MG63 (cell line): ENCODE measurements around the gene BMP2K. TPM values are rescaled to one million over a fixed set of nuclear protein-coding genes. Genes with fewer than 3 reads are reported as not detected.
"Not testable (repeated sequence)": the region's sequence is repeated elsewhere in the genome, so short reads cannot be mapped to it uniquely, and the experiment has no call there.

Experiments
- DNase-seq: peaks from one replicate; pipeline ENCODE4 v3.0.0-alpha.2; 2020
- H3K27me3 ChIP-seq: fragments of 250-450 bp; sonication (Bioruptor Pico); 2 replicates; pipeline ENCODE4 v1.5.1; 2020; ENCODE audit warnings: mild to moderate bottlenecking, moderate library complexity
- H3K36me3 ChIP-seq: fragments of 250-450 bp; sonication (Bioruptor Pico); 2 replicates; pipeline ENCODE4 v1.5.1; 2020; ENCODE audit warnings: mild to moderate bottlenecking, moderate library complexity
- H3K4me3 ChIP-seq: fragments of 250-450 bp; sonication (Bioruptor Pico); 2 replicates; pipeline ENCODE4 v1.5.1; 2020; ENCODE audit warnings: mild to moderate bottlenecking, moderate library complexity
- H3K9me3 ChIP-seq: fragments of 250-450 bp; sonication (Bioruptor Pico); 2 replicates; pipeline ENCODE4 v1.5.1; 2020; ENCODE audit warnings: mild to moderate bottlenecking, moderate library complexity
- total RNA-seq: library from RNA; depleted of rRNA; stranded (reverse); fragments of >200 nt; shearing (Covaris generic); gene quantifications from 2 replicates; pipeline ENCODE4 v1.2.3, GENCODE V29; 2014; ENCODE audit warnings: low replicate concordance

BMP2K gene
- total RNA-seq, 1 experiment from 2014 or later = 8.4 TPM

DNA sequence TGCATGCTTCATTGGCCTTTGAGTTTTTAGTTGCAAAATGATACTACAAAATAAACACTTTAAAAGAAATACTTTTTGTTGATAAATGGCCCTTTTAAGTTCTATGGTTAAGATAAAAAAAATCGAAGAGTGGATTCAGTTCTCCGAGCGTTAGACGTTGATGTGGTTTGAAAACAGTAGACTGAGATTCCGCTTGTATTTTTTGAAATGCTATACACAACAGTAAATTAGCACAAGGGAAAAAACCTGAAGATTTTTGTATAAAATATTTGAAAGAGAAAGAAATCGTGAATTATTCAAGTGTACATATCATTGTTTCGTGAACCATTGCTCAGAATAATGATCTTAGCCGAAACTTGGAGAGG, 1.4 kb downstream of the BMP2K start:
- Histone ChIP-seq H3K9me3 (no peaks in the 10 kb centered on the region), H3K27me3 (no peaks in the 10 kb centered on the region), H3K4me3 (peak overlapping the region; percentile 87), H3K36me3 (no peaks in the 10 kb centered on the region)
- no peak for DNase-seq

DNA sequence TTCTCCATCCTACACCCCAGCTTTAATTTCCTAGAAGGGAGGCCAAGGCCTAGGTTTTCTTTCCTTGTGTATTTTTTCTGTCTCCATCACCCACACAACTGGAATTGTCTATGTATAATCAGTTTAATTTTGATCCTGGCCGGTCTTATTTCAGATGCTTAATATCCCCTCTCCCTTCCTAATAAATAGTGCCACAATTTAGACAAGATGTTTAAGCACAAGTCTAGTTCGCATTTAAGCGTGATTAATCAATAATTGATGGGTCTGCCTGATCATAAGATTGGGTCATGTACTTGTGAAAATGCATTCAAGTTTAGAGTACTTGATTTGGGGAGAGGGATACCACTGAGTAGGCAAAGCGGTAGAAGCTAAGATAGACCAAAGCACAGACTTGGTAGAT, 2.4 kb downstream of the BMP2K start:
- Histone ChIP-seq H3K27me3 (no peaks in the 10 kb centered on the region), H3K4me3 (no peak overlapping the region), H3K9me3 (no peaks in the 10 kb centered on the region), H3K36me3 (no peaks in the 10 kb centered on the region)
- DNase-seq = no peak

DNA sequence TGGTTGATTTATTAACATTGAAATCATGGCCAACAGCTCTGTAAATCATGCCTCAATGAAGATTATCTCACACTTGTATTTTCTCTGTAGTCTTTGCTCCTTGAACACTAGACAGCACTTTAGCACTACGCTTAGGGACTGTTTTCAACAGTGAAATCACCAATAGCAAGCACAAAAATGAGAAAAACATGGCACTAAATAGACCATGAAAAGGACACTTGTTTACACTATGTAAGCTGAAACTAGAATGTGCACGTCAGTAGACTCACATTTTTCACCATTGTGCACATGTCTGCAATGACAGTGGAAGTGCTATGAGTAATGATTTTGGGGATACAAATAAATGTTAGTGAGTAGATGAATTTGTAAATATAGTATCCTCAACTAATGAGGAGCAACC, 3.1 kb downstream of the BMP2K start:
- H3K27me3 ChIP-seq = no peaks in the 10 kb centered on the region
- no peaks in the 10 kb centered on the region for H3K36me3 ChIP-seq
- DNase-seq = no peak
- H3K9me3 ChIP-seq = no peaks in the 10 kb centered on the region
- no peak overlapping the region for H3K4me3 ChIP-seq

DNA sequence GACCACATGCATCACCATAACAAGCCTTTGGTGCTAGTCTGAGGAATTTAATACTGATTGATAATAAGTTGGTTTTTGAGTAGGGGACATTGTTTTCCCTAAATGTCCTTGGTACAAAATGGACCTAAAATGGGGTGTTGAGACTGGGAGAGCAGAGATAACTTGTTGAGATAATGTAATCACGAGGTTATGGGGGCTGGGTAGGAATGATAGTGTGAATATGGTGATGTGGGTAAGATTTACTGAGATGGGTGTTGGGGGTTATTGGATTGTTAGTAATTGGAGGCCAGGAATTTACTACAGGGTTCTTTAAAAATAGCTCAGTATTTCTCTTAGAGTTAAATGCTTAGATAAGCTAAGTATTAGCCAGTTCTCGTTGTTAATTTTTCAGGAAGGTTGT, 3.9 kb downstream of the BMP2K start:
- no peaks in the 10 kb centered on the region for H3K27me3 ChIP-seq
- no peaks in the 10 kb centered on the region for H3K36me3 ChIP-seq
- H3K9me3 ChIP-seq = no peaks in the 10 kb centered on the region
- no peak for DNase-seq
- H3K4me3 ChIP-seq = no peak overlapping the region

DNA sequence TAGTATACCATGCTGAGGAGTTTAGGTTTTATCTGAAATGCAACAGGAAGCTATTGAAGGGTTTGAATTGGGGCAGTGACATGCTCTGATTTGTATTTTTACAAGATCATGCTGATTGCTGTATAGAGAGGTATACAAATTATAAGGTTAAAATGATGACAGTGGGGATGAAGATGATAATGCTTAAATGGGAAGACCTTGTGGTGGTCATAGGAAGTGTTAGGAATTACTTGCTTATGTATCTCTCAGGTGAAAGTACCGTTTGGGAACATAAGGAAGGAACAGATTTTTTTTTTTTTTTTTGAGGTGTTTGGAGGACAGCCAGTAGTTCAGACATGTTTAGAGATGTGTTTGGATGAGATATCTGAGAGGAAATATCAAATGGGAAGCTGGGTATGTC, 5.0 kb downstream of the BMP2K start:
- H3K27me3 ChIP-seq = no peaks in the 10 kb centered on the region
- no peak overlapping the region for H3K4me3 ChIP-seq

DNA sequence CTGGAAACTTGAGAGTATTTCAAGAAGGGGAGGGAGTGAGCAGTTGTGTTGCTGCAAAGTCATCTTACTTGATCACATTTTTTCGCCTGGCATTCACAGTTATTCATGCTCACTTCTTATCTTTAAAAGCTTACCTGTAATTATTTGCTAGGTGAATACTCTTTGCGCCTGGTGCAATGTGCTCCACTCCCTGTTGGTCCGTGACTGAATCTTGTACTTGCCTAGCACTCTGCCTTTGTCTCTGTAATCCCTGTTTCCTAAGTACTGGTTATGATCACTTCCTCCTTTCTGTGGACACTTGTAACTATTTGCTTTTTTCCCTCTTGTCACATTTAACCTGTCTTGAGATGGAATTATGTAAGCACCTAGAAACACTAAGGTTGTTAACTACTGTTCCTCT, 5.8 kb downstream of the BMP2K start:
- Histone ChIP-seq H3K36me3 (no peaks in the 10 kb centered on the region), H3K9me3 (no peaks in the 10 kb centered on the region), H3K27me3 (no peaks in the 10 kb centered on the region), H3K4me3 (no peak overlapping the region)
- DNase-seq = no peak

More for the DNA sequence above, 5.0 kb downstream of the BMP2K start:
- Histone ChIP-seq H3K36me3 (no peaks in the 10 kb centered on the region), H3K9me3 (no peaks in the 10 kb centered on the region)
- DNase-seq = no peak

DNA sequence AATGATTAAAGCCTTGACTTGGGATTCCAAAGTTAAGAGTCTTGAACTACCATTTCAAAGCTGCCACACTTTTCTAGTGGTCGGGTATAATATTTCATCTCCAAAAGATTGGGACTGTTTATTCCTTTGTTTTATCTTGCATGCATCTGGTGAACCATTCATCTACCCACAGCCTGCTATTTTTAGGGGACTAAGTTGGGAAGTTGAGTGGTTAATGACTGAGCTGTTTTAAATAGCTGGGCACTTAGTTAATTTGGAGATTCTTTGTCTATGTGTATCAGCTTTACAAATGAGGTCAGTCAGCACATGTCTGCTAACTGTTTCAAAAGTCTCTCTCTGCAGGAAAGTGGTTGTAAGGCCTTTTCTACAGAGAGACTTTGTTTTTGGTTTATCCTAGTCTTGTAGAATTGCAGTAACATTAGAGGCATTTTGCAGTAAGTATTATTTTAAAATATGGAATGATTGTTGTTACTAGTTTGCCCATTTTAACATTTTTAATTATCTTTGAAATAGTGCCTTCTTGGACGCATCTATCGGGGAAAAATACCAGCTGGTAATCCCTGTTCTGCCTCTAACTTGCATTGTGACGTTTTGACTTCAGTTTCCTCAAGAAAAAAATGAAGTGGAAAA, 8.2 kb downstream of the BMP2K start:
- no peaks in the 10 kb centered on the region for H3K9me3 ChIP-seq
- no peaks in the 10 kb centered on the region for H3K36me3 ChIP-seq
- no peak overlapping the region for H3K4me3 ChIP-seq
- H3K27me3 ChIP-seq = no peaks in the 10 kb centered on the region
- no peak for DNase-seq

DNA sequence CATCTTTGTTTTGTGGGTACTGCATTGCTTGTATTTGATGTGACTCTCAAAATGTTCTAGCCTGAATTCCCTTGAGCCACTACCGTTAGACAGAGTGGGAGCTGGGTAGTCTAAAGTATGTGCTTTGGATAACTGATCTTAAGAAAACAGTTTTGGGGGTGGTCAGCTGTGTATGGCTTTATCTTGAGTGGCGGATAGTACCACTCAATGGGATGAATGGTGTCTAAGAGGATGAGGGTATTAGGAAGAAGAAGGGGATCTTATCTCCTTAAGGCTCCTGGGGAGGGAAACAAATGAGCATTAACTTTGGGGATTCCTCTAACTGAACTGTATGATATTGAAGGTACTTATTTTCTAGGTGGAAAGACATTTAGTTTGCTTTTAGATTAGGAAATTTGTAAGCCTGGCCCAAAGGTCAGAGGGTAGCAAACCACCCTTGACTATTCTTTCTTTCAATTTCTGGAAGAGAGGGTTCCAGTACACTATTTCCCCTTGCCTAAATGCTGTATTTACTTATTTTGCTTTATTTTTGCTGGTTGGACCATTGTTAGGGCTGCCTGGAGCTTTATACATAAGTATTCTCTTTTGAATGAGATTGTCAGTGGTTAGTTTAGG, 11.3 kb downstream of the BMP2K start:
- Histone ChIP-seq H3K9me3 (no peaks in the 10 kb centered on the region), H3K4me3 (no peak overlapping the region), H3K36me3 (no peaks in the 10 kb centered on the region), H3K27me3 (no peaks in the 10 kb centered on the region)
- no peak for DNase-seq

DNA sequence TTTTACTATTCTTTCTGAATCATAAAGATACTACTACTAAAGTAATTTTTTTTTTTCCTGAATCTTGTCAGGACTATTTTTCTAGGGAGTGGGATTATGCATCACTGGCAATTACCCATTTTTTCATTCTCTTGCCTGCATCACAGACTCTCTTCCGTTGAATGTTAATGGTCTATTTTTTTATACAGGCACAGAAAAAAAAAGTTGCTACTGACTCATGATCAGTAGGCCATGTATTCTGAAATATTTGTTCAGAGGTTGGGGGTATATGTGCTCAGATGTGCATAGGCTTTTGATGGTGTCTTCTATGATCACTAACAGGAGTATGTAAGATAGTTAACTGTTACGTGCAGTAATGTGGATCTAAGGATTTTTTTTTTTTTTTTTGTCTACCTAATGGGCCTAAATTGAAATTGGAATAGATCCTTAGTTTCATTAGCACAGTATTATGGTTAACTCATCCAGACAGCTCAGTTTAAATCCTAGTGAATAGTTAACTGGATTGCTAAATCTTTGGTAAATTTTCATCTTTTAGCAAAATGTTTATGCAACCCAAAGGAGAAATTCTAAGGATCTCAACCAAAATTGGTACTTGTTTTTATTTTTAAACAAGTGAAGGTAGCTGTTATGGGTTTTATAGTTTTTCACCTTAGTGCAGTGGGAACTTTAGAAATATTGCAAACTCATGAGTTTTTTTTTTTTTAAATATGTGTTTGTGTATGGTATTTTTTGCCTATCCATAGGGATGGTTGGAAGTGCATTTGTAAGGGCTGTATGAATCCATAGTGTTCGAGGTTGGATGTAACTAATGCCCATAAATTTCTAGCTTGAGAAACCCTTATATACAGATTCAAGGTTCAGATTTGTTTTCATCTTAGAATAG, 12.1 kb downstream of the BMP2K start:
- H3K36me3 ChIP-seq = no peaks in the 10 kb centered on the region
- DNase-seq = no peak

DNA sequence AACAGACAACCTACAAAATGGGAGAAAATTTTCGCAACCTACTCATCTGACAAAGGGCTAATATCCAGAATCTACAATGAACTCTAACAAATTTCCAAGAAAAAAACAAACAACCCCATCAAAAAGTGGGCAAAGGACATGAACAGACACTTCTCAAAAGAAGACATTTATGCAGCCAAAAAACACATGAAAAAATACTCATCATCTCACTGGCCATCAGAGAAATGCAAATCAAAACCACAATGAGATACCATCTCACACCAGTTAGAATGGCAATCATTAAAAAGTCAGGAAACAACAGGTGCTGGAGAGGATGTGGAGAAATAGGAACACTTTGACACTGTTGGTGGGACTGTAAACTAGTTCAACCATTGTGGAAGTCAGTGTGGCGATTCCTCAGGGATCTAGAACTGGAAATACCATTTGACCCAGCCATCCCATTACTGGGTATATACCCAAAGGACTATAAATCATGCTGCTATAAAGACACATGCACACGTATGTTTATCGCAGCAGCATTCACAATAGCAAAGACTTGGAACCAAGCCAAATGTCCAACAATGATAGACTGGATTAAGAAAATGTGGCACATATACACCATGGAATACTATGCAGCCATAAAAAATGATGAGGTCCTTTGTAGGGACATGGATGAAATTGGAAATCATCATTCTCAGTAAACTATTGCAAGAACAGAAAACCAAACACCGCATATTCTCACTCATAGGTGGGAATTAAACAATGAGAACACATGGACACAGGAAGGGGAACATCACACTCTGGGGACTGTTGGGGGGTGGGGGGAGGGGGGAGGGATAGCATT, 19.7 kb downstream of the BMP2K start:
- H3K4me3 ChIP-seq, H3K9me3 ChIP-seq, DNase-seq, H3K27me3 ChIP-seq, H3K36me3 ChIP-seq: not testable (repeated sequence)

More for the DNA sequence above, 12.1 kb downstream of the BMP2K start:
- no peaks in the 10 kb centered on the region for H3K9me3 ChIP-seq
- no peak overlapping the region for H3K4me3 ChIP-seq
- H3K27me3 ChIP-seq = no peaks in the 10 kb centered on the region

DNA sequence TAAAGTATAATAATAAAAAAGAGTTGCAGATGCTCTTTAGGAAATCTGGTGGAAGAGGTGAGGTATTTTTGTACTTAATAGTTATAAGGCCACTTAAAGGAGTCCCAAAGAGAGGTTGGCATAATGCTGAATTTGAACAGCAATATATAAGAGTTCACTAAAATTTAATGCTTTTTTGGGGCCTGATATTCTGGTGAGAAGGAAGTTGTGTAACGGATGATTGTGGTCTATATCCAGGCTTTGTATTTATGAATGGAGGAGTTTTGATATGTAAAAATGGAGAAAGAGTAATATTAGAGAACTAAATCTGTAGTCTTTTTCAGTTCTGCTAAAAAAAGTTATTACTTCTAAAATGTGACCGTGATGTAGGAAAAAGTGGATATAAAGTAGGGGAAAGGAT, 20.4 kb downstream of the BMP2K start:
- no peak overlapping the region for H3K4me3 ChIP-seq

DNA sequence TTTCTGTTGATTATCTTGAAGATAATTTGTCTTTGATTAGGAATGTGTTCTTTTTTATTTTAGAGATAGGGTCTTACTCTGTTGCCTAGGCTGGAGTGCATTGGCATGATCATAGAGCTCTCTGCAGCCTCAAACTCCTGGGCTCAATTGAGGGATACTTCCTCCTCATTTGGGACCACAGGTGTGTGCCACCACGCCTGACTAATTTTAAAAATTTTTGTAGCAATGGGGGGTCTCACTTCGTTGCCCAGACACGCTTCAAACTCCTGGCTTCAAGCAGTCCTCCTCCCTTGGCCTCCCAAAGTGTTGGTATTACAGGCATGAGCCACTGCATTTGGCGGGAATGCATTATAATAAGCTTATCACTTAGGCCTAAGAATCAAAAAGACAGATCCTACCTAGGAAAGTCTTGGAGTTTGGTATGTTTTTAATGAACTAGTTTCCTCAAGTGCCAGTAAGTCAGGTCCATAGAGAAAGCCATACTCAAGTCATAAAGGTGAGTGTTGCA, 21.7 kb downstream of the BMP2K start:
- Histone ChIP-seq H3K4me3 (no peak overlapping the region), H3K27me3 (no peaks in the 10 kb centered on the region), H3K9me3 (no peaks in the 10 kb centered on the region), H3K36me3 (no peaks in the 10 kb centered on the region)
- no peak for DNase-seq

More for the DNA sequence above, 20.4 kb downstream of the BMP2K start:
- H3K9me3 ChIP-seq = no peaks in the 10 kb centered on the region
- no peaks in the 10 kb centered on the region for H3K36me3 ChIP-seq
- no peak for DNase-seq
- H3K27me3 ChIP-seq = no peaks in the 10 kb centered on the region

DNA sequence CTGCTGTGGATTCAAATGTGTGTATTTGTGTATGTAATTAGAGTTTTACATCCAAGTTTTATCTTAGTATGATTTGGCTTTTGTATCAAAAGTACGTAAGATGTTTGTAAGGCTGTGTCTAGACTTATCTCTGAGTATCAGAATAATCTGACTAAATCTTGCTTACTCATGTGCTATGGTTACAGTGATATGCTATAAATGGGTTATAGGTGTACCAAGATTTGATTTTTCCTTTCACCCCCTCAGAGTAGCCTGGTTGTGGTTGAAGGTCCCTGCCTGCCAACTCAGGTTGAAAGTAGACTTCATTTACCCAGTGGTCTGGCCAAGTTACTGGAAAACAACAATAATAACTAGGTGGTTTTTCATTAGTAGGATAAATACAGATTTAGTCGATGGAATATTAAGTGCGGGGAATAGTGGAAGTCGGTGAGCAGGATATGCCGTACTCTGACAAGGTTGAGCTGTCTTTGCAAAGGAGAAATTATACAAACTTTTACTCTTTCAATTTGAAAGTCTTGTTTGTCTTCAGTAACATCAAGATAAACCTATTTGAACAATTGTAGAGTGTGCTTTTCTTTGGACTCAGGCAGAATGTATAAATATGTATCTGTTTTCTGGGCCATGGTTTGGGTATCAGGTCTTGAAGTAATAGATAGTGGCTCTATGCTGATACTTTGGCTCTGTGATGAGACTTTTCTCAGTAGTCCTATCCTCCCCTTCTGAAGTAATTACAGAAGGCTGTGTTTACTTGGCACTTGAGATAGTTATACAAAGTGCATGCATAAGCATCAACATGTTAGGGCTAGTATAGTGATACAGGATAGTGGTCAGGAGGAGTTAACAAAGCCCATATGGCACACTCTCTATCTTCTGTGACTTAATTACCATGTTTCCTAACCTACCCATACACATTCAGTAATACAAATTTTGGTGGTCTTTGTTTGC, 23.7 kb downstream of the BMP2K start:
- Histone ChIP-seq H3K9me3 (no peaks in the 10 kb centered on the region), H3K4me3 (no peak overlapping the region), H3K27me3 (no peaks in the 10 kb centered on the region), H3K36me3 (no peaks in the 10 kb centered on the region)
- DNase-seq = no peak

DNA sequence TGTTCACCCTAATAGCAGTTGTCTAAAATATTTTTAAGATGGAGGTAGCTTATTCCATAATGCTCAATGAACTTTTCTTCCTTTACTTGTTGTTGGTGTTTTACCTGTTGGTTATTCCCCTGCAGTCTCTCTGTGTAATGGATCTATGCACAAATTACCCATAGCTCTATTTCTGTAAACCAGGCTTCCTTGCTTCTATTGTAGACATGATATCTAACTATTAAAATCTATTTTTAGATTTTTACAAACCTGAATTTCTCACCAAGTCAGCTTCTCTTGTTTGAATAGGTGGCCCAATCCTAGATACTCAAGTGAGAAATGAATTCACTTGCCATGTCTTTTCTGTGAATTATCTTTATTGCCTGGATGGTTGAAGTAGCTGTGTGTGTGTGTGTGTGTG, 24.8 kb downstream of the BMP2K start:
- H3K36me3 ChIP-seq = no peaks in the 10 kb centered on the region
- no peak for DNase-seq
- H3K9me3 ChIP-seq = no peaks in the 10 kb centered on the region
- no peaks in the 10 kb centered on the region for H3K27me3 ChIP-seq
- H3K4me3 ChIP-seq = no peak overlapping the region

DNA sequence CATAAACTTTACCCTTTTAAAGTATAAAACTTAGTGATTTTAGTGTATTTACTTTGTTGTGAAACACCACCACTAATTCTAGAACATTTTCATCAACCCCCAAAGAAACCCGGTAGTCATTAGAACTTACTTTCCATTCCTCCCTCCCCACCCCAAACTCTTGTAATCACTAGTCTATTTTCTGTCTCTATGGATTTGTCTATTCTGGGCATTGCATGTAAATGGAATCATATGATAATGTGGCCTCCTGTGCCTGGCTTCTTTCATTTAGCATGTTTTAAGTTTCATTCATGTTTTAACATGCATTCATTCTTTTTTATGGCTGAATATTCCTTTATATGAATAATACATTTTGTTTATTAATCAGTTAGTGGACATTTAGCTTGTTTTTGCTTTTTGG, 27.8 kb downstream of the BMP2K start:
- Histone ChIP-seq H3K27me3 (no peaks in the 10 kb centered on the region), H3K4me3 (no peak overlapping the region), H3K9me3 (no peaks in the 10 kb centered on the region), H3K36me3 (no peaks in the 10 kb centered on the region)
- DNase-seq = no peak

DNA sequence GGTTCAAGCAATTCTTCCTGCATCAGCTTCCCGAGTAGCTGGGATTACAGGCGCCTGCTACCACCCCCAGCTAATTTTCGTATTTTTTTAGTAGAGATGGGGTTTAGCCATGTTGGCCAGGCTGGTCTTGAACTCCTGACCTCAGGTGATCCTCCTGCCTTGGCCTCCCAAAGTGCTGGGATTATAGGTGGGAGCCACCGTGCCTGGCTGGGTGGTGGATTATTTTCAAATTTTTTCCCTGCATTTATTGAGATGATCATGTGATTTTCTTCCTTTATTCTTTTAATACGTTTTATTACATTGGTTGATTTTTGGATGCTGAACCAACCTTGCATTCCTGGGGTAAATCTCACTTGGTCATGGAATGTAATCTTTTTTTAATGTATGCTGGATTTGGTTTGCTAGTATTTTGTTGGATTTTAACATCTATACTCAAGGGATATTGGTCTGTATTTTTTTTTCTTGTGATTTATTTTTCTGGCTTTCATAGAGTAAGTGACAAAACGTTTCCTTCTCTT, 30.9 kb downstream of the BMP2K start:
- no peak for DNase-seq
- Histone ChIP-seq H3K9me3 (no peaks in the 10 kb centered on the region), H3K4me3 (no peak overlapping the region), H3K27me3 (no peaks in the 10 kb centered on the region), H3K36me3 (no peaks in the 10 kb centered on the region)
